ENCODE results near the gene LCN12.

GRCh38 chr9:136913701-136914438 lies 38.2 kb upstream of the LCN12 start:
- TF ChIP-seq CTCF (IDR thresholded peaks at IDR 0.05), result no peak
- TF ChIP-seq POLR2A (IDR thresholded peaks at IDR 0.05), result no peak

All from Peyer's patch (tissue), 4 donors.